ENCODE results near the gene C2CD3.
"Not testable (repeated sequence)": the region's sequence is repeated elsewhere in the genome, so short reads cannot be mapped to it uniquely, and the experiment has no call there.

C2CD3 gene

GRCh38 chr11:74120260-74121035 is 50.4 kb downstream of the C2CD3 start:
- DNase-seq, result not testable (repeated sequence)

DNA sequence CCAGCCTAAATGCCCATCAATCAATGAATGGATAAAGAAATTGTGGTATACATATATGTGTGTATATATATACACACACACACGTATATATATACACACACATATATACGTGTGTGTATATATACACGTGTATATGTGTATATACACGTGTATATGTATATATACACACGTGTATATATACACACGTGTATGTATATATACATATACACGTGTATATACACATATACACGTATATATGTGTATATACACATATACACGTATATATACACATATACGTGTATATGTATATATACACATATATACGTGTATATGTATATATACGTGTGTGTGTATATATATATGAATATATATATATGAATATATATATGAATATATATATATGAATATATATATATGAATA is 54.1 kb downstream of the C2CD3 start:
- no peak for DNase-seq

GRCh38 chr11:74112877-74113276 is 57.9 kb downstream of the C2CD3 start:
- DNase-seq, result no peak

DNA sequence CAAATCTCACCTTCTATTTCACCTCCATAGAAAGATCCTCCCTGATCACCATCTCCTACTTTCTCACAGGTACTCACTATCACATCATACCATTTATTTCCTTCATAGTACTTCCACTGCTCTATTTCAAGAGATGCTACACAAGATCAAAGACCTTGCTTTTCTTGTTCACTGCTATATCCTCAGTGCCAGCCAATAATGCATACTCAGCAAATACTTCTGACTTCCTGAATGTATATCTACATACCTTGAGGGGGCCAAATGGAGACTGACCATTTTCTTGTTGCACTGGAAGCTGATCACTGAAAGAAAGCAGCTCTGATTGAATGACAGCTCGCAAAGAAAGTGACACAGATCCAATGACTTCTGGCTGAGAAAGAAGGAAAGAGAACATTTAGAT is 64.7 kb downstream of the C2CD3 start:
- no peak for DNase-seq

GRCh38 chr11:74102321-74102720 is 68.5 kb downstream of the C2CD3 start:
- no peak for DNase-seq

DNA sequence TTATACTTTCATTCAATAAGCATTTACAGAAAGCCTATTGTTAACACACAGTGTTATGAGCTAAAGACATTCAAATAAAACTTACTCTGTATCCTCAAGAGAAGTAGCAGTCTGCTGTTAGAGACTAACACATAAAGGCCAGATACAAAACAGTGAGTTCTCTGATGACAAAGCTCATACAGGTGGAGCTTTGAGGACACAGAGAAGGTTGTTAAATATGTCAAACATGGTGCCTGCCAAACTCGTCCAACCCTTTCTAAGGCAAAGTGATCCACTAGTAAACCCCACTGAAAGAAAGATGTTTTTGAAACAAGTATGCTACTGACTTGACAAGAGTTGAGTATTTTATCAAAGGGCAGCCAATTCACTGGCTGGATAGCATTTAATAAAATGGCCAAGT is 70.1 kb downstream of the C2CD3 start:
- DNase-seq, result no peak

GRCh38 chr11:74100231-74100630 is 70.6 kb downstream of the C2CD3 start:
- no peak for DNase-seq

DNA sequence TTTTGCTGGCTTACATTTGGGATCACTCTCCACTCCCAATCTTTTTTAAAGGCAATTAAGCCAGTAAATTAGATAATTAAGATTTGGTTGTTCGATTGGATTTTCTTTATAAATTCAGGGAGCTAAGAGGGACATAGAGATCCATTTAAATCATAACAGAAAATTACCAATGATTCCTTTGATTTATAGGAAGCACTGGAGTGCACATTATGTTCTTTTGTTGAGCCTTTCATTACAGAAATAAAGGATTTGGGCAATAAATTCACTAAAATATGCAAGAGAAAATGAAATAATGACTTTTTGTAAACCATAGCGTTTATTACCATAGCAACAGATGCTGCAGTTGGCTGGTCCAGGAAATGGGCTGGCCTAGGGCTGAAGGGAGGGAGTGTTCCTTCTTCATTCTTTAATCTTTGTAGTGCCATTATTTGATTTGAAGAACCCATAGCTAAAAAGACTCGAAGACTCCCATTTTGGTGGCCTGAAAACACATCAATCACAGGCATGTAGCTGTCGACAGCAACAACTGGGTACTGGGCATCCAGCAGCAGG is 73.0 kb downstream of the C2CD3 start:
- no peak for DNase-seq

GRCh38 chr11:74094393-74094792 is 76.4 kb downstream of the C2CD3 start:
- no peak for DNase-seq

DNA sequence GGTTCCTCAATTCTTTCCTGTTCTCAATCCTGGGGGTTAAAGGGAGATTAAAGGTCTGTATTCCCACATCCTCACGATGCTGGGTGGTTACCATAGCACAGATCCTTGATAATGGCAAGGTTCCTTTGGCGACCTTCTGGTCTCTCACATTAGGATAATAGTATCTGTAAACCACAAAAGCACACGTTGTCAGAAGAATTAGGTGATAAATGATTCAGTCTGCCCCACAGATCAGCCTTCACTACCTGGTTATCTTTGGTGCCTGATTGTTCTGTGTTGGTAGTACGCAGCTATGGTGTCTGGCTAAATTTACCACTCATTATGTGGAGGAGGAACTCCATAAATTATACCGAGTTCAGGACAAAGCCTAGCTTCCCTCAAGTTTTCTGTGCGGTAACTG is 78.4 kb downstream of the C2CD3 start:
- no peak for DNase-seq

- DNase-seq, result no peak
These were observed 79.3 kb downstream of the C2CD3 start for GRCh38 chr11:74091549-74091948.

- no peak for DNase-seq
These were observed 80.1 kb downstream of the C2CD3 start for GRCh38 chr11:74090701-74091100.

DNA sequence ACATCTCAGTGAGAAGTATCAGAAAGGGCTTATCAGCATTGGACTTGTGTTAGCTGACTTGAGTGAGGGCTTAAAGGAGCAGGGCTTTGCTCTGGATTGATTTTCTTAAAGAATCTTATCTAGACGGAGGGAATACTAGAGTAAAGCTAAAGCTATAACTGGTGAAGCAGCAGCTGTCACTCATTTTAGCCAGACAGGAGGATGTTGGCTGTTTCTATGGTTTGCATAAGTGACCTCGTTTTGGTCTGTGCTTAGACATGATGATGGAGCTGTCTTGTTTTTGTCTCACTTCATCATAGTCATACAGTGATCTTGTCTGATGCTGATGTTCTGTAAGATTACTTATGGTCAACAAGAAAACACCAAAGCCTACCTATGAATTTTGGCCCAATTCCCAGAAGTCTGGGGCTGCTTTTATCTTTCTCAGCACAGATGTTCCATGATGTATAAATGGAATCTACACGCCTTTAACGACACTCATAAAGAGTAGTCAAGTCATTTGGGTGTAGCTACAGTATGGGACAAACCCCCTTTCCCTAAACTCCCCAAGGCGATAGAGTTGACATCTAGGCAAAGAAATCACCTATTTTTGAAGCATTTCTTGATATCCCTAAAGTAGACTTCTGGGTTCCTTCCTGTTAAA is 84.4 kb downstream of the C2CD3 start:
- DNase-seq, result no peak

DNA sequence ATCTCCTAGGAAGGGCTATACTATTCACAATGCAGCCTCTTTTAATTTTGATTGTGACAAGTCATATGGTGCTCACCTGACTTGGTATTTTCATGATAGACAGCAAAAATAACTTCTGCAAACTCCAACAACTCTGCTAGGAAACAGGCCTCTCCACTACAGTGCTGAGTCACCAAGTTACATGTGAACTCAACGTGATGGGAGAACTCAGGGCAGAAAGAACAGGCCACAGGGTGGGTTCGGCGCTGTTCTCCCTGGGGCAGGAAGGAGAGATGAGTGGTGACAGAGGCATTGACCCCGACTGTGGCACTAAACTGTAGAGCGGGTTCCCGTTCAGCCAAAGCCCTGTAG is 85.3 kb downstream of the C2CD3 start:
- no peak for DNase-seq

DNA sequence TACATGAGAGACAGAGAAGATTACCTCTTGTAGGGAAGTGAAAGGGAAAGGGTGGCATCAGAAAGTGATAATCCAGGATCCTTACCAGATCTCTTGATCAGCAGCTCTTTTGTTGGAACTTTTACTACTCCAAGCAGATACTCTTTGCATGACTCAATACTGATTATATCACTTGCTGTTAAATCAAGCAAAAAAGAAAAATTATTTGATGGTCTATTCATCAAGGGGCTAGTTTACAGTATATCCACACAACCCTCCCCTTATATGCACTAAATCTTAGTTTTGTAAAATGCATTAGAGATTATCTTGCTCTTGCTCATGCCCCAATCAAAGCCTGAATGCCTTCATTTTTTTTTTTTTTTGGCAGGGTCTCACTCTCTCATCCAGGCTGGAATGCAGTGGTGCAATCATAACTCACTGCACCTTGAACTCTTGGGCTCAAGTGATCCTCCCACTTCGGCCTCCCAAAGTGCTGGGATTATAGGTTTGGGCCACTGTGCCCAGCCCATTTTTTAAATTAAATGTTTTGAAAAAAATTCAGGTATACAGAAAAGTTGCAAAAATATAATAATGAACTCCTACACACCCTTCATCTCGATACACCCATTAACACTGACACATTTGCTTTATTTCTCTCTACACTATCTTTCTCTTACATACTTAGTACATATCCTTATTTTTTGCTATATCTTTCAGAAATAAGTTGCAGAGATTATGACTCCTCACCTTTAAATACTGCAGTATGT is 85.8 kb downstream of the C2CD3 start:
- DNase-seq, result no peak

GRCh38 chr11:74083927-74084326 is 86.9 kb downstream of the C2CD3 start:
- not testable (repeated sequence) for DNase-seq

- no peak for DNase-seq
These were observed 89.4 kb downstream of the C2CD3 start for GRCh38 chr11:74081428-74081827.

GRCh38 chr11:74077193-74077592 is 93.6 kb downstream of the C2CD3 start:
- DNase-seq, result no peak

- DNase-seq, result no peak
These were observed 98.1 kb downstream of the C2CD3 start for GRCh38 chr11:74072721-74073120.

- no peak for DNase-seq
These were observed 98.5 kb downstream of the C2CD3 start for GRCh38 chr11:74072286-74072685.

- DNase-seq, result no peak
These were observed 99.9 kb downstream of the C2CD3 start for GRCh38 chr11:74070723-74071492.

DNA sequence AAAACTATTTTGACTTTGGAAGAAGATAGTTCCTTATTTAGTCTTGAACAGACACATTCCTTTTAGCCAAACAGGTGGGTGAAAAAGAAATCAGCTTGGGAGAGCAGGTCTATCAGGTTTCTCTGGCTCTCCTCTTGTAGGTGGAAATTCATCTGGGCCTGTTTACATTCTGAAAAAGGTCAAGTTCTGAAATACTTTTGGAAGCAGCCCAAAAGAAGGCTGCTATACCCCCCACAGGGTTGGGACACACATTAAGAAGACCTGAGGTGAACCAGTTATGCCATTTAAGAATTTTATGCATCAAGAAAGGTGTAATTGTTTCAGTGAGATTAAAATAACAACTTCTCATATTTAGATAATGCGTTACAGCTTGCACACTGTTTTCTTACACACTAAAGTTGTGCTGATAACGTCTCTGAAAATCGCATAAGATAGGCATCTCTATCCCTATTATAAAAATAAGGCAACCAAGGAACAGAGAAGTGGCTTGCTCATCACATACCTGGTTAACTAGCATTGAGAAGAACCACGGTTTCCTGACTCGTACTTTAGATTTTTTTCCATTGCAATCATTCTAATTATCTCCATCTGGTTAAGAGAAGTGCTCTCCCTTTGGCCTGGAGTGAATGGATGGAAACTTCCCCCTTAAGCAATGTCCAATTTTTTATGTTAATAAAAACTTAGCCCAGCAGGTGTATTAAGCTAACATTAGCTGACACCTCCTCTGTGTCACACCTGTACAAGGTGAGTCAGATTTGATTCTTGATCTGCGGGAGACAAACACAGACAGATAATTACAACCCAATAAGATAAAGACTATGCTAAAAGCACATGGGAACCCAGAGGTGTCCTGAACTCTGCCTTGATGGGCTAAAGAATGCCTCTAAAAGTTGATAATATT is 101.4 kb downstream of the C2CD3 start:
- DNase-seq, result no peak
